SJCRH30 (cell line): ENCODE data around the gene ZNF385C. TPM values are rescaled to one million over a fixed set of nuclear protein-coding genes. Genes with fewer than 3 reads are reported as not detected.
"Not testable (repeated sequence)": the region's sequence is repeated elsewhere in the genome, so short reads cannot be mapped to it uniquely, and the experiment has no call there.

Source experiments
- DNase-seq, 2 experiments: peaks; one replicate each; pipeline ENCODE4 v3.0.0-alpha.2; 2015 to 2020
- H3K27ac ChIP-seq: fragments of 250-450 bp; sonication (Bioruptor Pico); 2 replicates; pipeline ENCODE4 v1.5.1; 2020; ENCODE audit warnings: mild to moderate bottlenecking, moderate library complexity
- H3K27me3 ChIP-seq: fragments of 250-450 bp; sonication (Bioruptor Pico); 2 replicates; pipeline ENCODE4 v1.5.1; 2020; ENCODE audit warnings: mild to moderate bottlenecking, moderate library complexity
- H3K36me3 ChIP-seq: fragments of 250-450 bp; sonication (Bioruptor Pico); 2 replicates; pipeline ENCODE4 v1.5.1; 2020; ENCODE audit warnings: mild to moderate bottlenecking, moderate library complexity
- H3K4me1 ChIP-seq: fragments of 250-450 bp; sonication (Bioruptor Pico); 2 replicates; pipeline ENCODE4 v1.5.1; 2020; ENCODE audit warnings: mild to moderate bottlenecking, moderate library complexity
- H3K4me3 ChIP-seq: fragments of 250-450 bp; sonication (Bioruptor Pico); 2 replicates; pipeline ENCODE4 v1.5.1; 2020; ENCODE audit warnings: mild to moderate bottlenecking, moderate library complexity
- H3K9me3 ChIP-seq: fragments of 250-450 bp; sonication (Bioruptor Pico); replicated peaks from 2 replicates; pipeline ENCODE4 v1.5.1; 2020; ENCODE audit warnings: mild to moderate bottlenecking, moderate library complexity
- total RNA-seq: library from RNA; depleted of rRNA; stranded (reverse); fragments of >200 nt; shearing (Covaris generic); gene quantifications from 2 replicates; pipeline ENCODE4 v1.2.3, GENCODE V29; 2014; rRNA removed

Gene ZNF385C
- 1.3 and 1.5 TPM in 2 replicates for total RNA-seq

DNA sequence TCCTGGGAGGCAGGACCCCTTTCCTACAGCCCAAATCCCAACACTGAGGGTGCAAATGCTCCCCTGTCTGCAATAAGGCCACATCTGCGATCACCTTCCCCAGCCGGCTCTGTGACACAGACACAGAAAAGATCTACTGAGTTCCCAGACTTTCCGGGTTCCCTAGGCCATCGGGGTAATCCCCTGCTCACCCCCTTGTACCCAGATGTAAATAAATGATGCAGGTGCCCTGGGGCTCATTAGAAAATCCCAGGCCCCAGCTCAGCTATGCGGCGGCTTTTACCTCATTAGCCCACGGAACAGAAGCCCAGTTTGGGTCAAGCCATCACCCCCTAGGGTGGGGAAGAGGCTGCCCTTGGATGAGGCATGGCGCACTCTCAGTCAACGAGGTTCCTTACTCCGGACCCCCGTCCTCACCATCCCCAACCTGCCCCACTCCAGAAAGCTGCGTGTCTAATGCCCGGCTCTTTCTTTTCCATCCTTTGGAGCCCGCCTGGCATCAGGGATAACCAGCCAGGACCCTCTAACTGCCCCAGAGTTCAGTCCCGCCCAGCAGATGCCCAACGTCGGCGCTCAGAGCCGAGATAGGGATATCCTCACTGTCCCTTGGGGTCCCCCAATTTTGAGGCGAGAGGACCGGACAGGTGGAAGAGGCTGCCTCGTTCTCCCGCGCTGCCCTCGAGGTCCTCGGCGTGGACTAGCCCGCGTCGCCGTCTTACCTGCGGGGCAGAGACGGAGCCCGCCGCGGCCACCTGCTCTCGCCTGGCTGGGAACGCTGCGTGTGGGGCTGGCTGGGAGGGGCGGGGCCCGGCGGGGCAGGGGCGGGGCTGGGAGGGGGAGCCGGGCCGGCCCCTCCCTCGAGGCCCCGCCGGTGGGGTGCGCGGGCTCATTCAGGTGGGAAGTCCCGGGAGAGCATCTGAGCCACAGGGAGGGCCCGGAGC lies at the start of gene ZNF385C:
Gene ZNF385C (minus strand): TSS at position 783 of the 941 bp plus-strand sequence. CDS start 35,417 bp downstream, outside the sequence.
- H3K4me1 ChIP-seq = peaks cover 16% of the 10 kb centered on the region
- H3K36me3 ChIP-seq = no peaks in the 10 kb centered on the region
- no peaks in the 10 kb centered on the region for H3K9me3 ChIP-seq
- H3K27ac ChIP-seq = no peak within 1 kb of the TSS
- H3K4me3 ChIP-seq = peak within 1 kb of the TSS; percentile 20; the same call in 1 of the 2 replicates
- peak in 1 of 2 experiments; percentile 37 for DNase-seq
- peaks cover 24% of the 10 kb centered on the region for H3K27me3 ChIP-seq

DNA sequence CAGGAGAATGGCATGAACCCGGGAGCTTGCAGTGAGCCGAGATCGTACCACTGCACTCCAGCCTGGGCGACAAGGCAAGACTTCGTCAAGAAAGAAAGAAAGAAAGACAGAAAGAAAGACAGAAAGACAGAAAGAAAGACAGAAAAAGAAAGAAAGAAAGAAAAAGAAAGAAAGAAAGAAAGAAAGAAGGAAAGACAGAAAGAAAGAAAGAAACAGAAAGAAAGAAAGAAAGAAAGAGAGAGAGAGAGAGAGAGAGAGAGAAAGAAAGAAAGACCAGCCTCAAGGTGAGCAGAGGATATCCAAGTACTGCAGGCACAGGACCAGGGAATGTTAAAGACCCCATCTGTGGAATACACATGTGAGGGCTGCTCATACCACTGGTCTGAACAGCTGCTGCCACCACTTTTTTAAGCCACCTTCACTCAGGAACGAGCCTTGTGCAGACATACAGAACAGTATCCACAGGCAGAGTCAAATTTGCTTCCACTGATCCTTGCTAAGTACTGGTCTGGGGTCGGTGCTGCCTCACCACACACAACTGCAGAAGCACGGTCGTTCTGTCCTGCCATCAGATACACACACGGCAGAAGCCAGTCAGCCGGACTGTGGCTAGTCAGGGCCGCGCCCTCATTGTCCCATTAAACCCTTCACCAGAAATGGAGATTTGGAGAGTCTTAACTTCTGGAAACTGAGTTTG lies 48.8 kb upstream of the ZNF385C start:
- peak in 1 of 2 experiments; percentile 22 for DNase-seq
- H3K36me3 ChIP-seq = peaks cover 7% of the 10 kb centered on the region

GRCh38 chr17:42143138-42143537 lies 44.9 kb upstream of the ZNF385C start:
- not testable (repeated sequence) for DNase-seq, H3K27ac ChIP-seq
- H3K36me3 ChIP-seq = peaks cover 15% of the 10 kb centered on the region

More for the DNA sequence above, 48.8 kb upstream of the ZNF385C start:
- Histone ChIP-seq H3K9me3 (no peaks in the 10 kb centered on the region), H3K27ac (no peak overlapping the region), H3K4me3 (no peak overlapping the region), H3K27me3 (no peaks in the 10 kb centered on the region), H3K4me1 (peaks cover 4% of the 10 kb centered on the region; the same call in 1 of the 2 replicates)

GRCh38 chr17:42142371-42142896 lies 44.2 kb upstream of the ZNF385C start:
- H3K4me3 ChIP-seq = no peak overlapping the region
- H3K4me1 ChIP-seq = peaks cover 4% of the 10 kb centered on the region; the same call in 1 of the 2 replicates

More at GRCh38 chr17:42143138-42143537, 44.9 kb upstream of the ZNF385C start:
- not testable (repeated sequence) for H3K27me3 ChIP-seq, H3K9me3 ChIP-seq, H3K4me1 ChIP-seq, H3K4me3 ChIP-seq

GRCh38 chr17:42141382-42141781 lies 43.1 kb upstream of the ZNF385C start:
- DNase-seq = no peak
- H3K27ac ChIP-seq = no peak overlapping the region
- H3K9me3 ChIP-seq = no peaks in the 10 kb centered on the region
- peaks cover 16% of the 10 kb centered on the region for H3K36me3 ChIP-seq
- no peaks in the 10 kb centered on the region for H3K27me3 ChIP-seq
- H3K4me3 ChIP-seq = no peak overlapping the region
- H3K4me1 ChIP-seq = peaks cover 4% of the 10 kb centered on the region; the same call in 1 of the 2 replicates

More at GRCh38 chr17:42142371-42142896, 44.2 kb upstream of the ZNF385C start:
- no peaks in the 10 kb centered on the region for H3K27me3 ChIP-seq
- peaks cover 15% of the 10 kb centered on the region for H3K36me3 ChIP-seq
- no peaks in the 10 kb centered on the region for H3K9me3 ChIP-seq
- DNase-seq = peak in 1 of 2 experiments; percentile 19
- H3K27ac ChIP-seq = no peak overlapping the region

- H3K9me3 ChIP-seq, H3K27ac ChIP-seq, H3K4me3 ChIP-seq, H3K4me1 ChIP-seq, DNase-seq, H3K27me3 ChIP-seq: not testable (repeated sequence)
- peaks cover 17% of the 10 kb centered on the region for H3K36me3 ChIP-seq
Observed at GRCh38 chr17:42140690-42141089, 42.4 kb upstream of the ZNF385C start.

DNA sequence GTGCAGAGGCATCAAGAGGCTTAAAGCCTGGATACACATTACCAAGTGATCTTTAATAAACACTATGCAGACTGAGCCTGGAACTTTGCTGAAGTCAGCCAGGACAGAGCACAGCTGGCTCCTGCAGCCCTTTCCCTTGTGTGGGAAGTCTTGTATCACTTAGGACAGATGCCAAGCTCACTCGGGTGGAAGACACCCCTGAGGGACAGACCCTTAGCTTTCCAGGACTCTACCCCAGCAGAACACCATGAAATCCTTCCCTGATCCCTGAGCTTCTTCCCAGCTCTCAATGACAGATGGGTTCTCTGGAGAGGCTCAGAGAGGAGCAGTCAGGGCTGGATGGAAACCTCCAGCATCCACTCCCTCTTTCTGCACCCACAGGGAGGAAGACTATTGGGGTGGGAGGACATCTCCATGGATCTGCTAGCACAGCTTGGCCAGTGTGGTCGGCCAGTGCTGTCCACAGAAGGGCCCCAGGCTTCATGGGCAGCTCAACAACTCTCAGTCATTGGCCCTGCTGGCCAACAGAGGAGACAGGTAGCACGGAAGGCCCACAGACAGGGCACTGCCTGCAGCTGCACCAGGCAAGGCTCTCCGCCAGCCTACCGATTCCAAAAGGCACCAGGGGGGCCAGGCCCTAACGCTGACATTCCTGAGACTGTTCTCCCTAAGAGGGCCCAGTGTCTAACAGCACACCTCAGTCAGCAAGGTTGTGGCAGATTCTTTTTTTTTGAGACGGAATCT lies 40.6 kb upstream of the ZNF385C start:
- H3K27ac ChIP-seq = no peak overlapping the region
- no peak for DNase-seq
- peaks cover 13% of the 10 kb centered on the region; the same call in 1 of the 2 replicates for H3K36me3 ChIP-seq
- peaks cover 9% of the 10 kb centered on the region for H3K4me1 ChIP-seq
- no peaks in the 10 kb centered on the region for H3K27me3 ChIP-seq
- no peaks in the 10 kb centered on the region for H3K9me3 ChIP-seq
- no peak overlapping the region for H3K4me3 ChIP-seq

GRCh38 chr17:42136654-42137051 lies 38.4 kb upstream of the ZNF385C start:
- DNase-seq = no peak
- peaks cover 10% of the 10 kb centered on the region; the same call in 1 of the 2 replicates for H3K36me3 ChIP-seq
- no peaks in the 10 kb centered on the region for H3K9me3 ChIP-seq
- no peak overlapping the region for H3K4me3 ChIP-seq
- H3K4me1 ChIP-seq = peaks cover 19% of the 10 kb centered on the region
- H3K27ac ChIP-seq = no peak overlapping the region
- no peaks in the 10 kb centered on the region for H3K27me3 ChIP-seq

- Histone ChIP-seq H3K27ac (no peak overlapping the region), H3K27me3 (no peaks in the 10 kb centered on the region), H3K4me1 (peaks cover 19% of the 10 kb centered on the region), H3K9me3 (no peaks in the 10 kb centered on the region), H3K4me3 (no peak overlapping the region), H3K36me3 (peaks cover 5% of the 10 kb centered on the region; the same call in 1 of the 2 replicates)
- DNase-seq = no peak
Observed at GRCh38 chr17:42135664-42136653, 37.7 kb upstream of the ZNF385C start.

DNA sequence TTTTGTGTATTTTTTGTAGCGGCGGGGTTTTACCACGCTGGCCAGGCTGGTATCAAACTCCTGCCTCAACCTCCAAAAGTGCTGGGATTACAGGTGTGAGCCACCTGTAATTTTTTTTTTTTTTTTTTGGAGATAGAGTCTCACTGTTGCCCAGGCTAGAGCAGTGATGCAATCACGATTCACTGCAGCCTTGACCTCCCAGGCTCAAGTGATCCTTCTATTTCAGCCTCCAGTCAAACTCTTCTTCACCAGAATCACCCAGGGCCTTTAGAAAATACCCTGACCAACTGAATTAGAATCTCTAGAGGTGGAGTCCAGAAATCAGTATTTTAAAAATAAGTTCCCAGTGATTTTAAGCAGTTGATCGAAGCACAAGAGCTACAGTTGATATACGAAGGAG lies 36.9 kb upstream of the ZNF385C start:
- no peak for DNase-seq
- Histone ChIP-seq H3K27ac (no peak overlapping the region), H3K4me1 (peaks cover 19% of the 10 kb centered on the region), H3K4me3 (no peak overlapping the region), H3K27me3 (no peaks in the 10 kb centered on the region), H3K9me3 (no peaks in the 10 kb centered on the region), H3K36me3 (peaks cover 5% of the 10 kb centered on the region; the same call in 1 of the 2 replicates)

DNA sequence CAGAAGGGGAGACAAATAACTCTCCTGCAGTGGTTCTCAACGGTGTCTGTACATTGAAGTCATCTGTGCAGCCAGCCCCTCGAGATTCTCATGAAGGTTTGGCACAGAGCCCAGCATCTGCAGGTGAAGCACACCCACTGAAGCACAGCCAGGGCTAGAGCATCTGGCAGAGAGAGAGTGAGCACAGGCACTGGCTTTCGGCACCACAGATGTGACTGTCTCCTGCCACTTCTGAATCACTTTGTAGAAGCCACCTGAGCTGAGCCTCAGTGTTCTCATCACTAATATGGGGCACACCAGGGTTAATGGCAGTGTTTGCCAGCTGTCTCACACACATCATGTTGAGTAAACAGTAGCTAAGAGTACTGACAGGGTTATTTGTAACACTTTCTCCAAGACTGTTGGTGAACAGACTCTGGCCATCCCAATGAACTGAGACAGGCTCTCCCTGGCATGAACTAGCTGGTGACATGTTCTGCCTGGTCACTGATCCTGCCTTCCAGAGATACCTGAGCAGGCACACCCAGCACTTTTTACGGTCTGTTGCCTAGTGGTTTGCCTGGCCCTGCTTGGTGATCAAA lies 35.3 kb upstream of the ZNF385C start:
- DNase-seq = peak in 1 of 2 experiments; percentile 64
- Histone ChIP-seq H3K27me3 (no peaks in the 10 kb centered on the region), H3K36me3 (peaks cover 13% of the 10 kb centered on the region), H3K4me3 (no peak overlapping the region), H3K4me1 (peaks cover 19% of the 10 kb centered on the region), H3K27ac (no peak overlapping the region), H3K9me3 (no peaks in the 10 kb centered on the region)

DNA sequence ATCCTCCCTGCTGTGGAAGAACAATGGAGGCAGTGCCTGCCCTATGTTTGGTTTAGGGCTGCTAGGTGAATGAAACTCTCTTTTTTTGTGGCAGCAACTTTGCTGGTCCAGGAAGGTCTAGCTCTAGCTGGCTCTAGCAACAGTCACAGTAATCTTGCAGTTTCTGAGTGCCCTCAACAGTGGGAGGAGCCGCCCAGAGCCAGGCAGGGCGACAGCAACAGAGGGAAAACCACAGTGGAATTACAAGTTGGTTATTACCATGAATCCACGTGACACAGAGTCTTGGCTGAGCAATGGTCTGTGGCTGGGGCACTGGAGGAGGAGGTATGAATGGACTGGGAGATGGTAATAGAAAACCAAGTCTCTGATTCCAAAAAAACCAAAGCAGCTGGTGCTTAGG lies 34.7 kb upstream of the ZNF385C start:
- peaks cover 19% of the 10 kb centered on the region for H3K4me1 ChIP-seq
- DNase-seq = peak; percentile 75 to 87
- no peak overlapping the region for H3K27ac ChIP-seq

DNA sequence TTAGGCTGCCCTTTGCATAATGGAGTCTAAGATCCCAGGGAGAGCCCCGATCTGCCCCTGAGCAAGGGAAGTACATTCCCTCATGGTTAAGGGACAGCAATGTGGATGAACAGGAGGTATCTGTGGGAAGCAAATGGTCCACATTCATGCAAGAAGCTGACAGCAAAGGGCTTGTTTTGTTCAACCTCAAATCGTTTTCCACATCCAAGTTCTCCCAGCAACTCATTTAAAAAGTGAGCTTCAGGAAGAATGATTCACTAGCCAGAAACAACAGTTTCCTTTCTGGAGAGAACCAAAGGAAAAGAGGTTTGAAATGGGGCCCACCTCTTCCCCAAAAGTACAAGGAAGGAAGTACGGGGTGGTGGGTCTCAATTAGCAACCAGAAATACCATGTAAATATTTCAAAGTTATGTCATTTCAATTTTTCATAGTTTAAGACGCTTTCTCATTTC lies 33.7 kb upstream of the ZNF385C start:
- DNase-seq = no peak
- no peak overlapping the region for H3K4me3 ChIP-seq
- peaks cover 19% of the 10 kb centered on the region for H3K4me1 ChIP-seq
- no peaks in the 10 kb centered on the region for H3K27me3 ChIP-seq
- no peak overlapping the region for H3K27ac ChIP-seq
- H3K9me3 ChIP-seq = no peaks in the 10 kb centered on the region
- H3K36me3 ChIP-seq = peaks cover 16% of the 10 kb centered on the region

More for the DNA sequence above, 34.7 kb upstream of the ZNF385C start:
- no peaks in the 10 kb centered on the region for H3K9me3 ChIP-seq
- peaks cover 14% of the 10 kb centered on the region for H3K36me3 ChIP-seq
- no peaks in the 10 kb centered on the region for H3K27me3 ChIP-seq
- no peak overlapping the region for H3K4me3 ChIP-seq
